Measurements from ENCODE around the gene FGD3.

The FGD3 gene

GRCh38 chr9:93035106-93035660 lies 87.9 kb downstream of the FGD3 start:
- Histone ChIP-seq H3K9ac (ENCODE audit: insufficient read length, low read depth) (peak overlapping the region; percentile 26), H3K4me3 (ENCODE audit: insufficient read length, low read depth) (no peak overlapping the region), H3K4me1 (ENCODE audit: insufficient read depth, insufficient read length) (peaks cover 21% of the 10 kb centered on the region), H3K9me3 (ENCODE audit: insufficient read depth, low read length) (no peaks in the 10 kb centered on the region), H3K27me3 (ENCODE audit: insufficient read depth, insufficient read length) (no peaks in the 10 kb centered on the region), H3K36me3 (ENCODE audit: insufficient read depth, insufficient read length, low read length) (no peaks in the 10 kb centered on the region)
- no peak for TF ChIP-seq ZNF274 (IDR thresholded peaks at IDR 0.05; ENCODE audit: low read depth, low read length)
- TF ChIP-seq SUZ12 (IDR thresholded peaks at IDR 0.05; ENCODE audit: extremely low read depth, insufficient read depth, insufficient read length) = no peak
- no peak for TF ChIP-seq YY1 (IDR thresholded peaks at IDR 0.05; ENCODE audit: insufficient read depth, insufficient read length)
- no peak for DNase-seq (ENCODE audit: low read depth, low spot score)

DNA sequence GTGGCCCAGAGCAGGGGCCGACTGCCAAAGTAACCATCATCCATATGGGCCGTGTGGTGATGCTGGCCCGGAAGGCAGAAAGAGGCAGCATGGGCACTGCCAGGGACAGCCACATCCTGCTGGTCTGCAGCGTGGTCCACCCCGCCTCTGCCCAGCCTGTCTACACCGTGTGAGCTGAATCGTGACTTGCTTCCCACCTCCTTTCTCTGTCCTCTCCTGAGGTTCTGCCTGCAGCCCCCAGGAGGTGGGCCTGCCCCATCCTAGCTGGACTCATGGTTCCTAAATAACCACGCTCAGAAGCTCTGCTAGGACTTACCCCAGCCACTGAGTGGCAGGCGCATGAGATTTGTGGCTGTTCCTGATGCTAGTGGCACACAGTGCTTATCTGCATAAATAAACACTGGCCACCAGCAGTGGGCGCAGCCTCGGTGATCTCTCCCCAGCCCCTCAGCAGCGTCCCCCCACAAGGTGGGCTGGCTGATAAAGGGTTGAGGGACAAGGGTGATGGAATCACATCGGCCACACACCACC lies 88.6 kb downstream of the FGD3 start:
- Histone ChIP-seq H3K27me3 (ENCODE audit: insufficient read depth, insufficient read length) (no peaks in the 10 kb centered on the region), H3K4me3 (ENCODE audit: insufficient read length, low read depth) (no peak overlapping the region), H3K36me3 (ENCODE audit: insufficient read depth, insufficient read length, low read length) (no peaks in the 10 kb centered on the region), H3K9ac (ENCODE audit: insufficient read length, low read depth) (no peak overlapping the region), H3K9me3 (ENCODE audit: insufficient read depth, low read length) (no peaks in the 10 kb centered on the region), H3K4me1 (ENCODE audit: insufficient read depth, insufficient read length) (peaks cover 21% of the 10 kb centered on the region)
- TF ChIP-seq YY1 (IDR thresholded peaks at IDR 0.05; ENCODE audit: insufficient read depth, insufficient read length) (no peak), SUZ12 (IDR thresholded peaks at IDR 0.05; ENCODE audit: extremely low read depth, insufficient read depth, insufficient read length) (no peak), ZNF274 (IDR thresholded peaks at IDR 0.05; ENCODE audit: low read depth, low read length) (no peak)
- DNase-seq (ENCODE audit: low read depth, low spot score) = no peak

DNA sequence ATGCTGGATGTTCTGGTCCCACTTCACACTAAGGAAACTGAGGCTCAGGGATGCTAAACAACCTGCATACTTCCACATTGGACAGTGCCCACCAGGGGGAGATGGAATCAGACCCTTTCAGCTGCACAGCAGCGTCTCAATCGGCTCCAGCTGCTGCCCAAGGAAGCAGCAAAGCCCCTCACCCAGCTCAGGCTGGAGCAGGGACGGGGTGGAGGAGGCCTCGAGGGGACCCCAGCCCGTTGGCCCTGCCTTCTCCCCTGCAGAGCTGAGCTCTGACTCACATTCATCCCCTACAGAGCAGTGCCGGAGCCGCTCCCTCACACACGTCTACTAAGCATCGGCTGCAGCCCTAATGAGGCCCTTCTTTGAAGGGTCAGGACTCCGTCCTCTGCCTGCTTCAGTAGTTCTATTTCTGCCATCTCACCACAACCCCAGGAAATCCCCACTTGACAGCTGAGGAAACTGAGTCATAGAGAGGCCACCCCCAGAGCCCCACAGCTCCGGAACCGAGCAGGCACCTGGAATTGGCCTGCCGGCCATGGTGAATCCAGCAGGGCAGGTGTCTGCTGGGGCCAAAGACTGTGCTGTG lies 89.7 kb downstream of the FGD3 start:
- Histone ChIP-seq H3K9me3 (ENCODE audit: insufficient read depth, low read length) (no peaks in the 10 kb centered on the region), H3K4me1 (ENCODE audit: insufficient read depth, insufficient read length) (peaks cover 21% of the 10 kb centered on the region), H3K27me3 (ENCODE audit: insufficient read depth, insufficient read length) (no peaks in the 10 kb centered on the region), H3K4me3 (ENCODE audit: insufficient read length, low read depth) (no peak overlapping the region), H3K36me3 (ENCODE audit: insufficient read depth, insufficient read length, low read length) (no peaks in the 10 kb centered on the region), H3K9ac (ENCODE audit: insufficient read length, low read depth) (peak overlapping the region; percentile 62)
- no peak for TF ChIP-seq SUZ12 (IDR thresholded peaks at IDR 0.05; ENCODE audit: extremely low read depth, insufficient read depth, insufficient read length)
- no peak for TF ChIP-seq ZNF274 (IDR thresholded peaks at IDR 0.05; ENCODE audit: low read depth, low read length)
- TF ChIP-seq YY1 (IDR thresholded peaks at IDR 0.05; ENCODE audit: insufficient read depth, insufficient read length) = no peak
- no peak for DNase-seq (ENCODE audit: low read depth, low spot score)

GRCh38 chr9:93037476-93037971 lies 90.2 kb downstream of the FGD3 start:
- Histone ChIP-seq H3K36me3 (ENCODE audit: insufficient read depth, insufficient read length, low read length) (no peaks in the 10 kb centered on the region), H3K4me3 (ENCODE audit: insufficient read length, low read depth) (no peak overlapping the region), H3K4me1 (ENCODE audit: insufficient read depth, insufficient read length) (peaks cover 21% of the 10 kb centered on the region), H3K27me3 (ENCODE audit: insufficient read depth, insufficient read length) (no peaks in the 10 kb centered on the region), H3K9me3 (ENCODE audit: insufficient read depth, low read length) (no peaks in the 10 kb centered on the region), H3K9ac (ENCODE audit: insufficient read length, low read depth) (peak overlapping the region; percentile 62)
- TF ChIP-seq YY1 (IDR thresholded peaks at IDR 0.05; ENCODE audit: insufficient read depth, insufficient read length) = no peak
- no peak for TF ChIP-seq SUZ12 (IDR thresholded peaks at IDR 0.05; ENCODE audit: extremely low read depth, insufficient read depth, insufficient read length)
- TF ChIP-seq ZNF274 (IDR thresholded peaks at IDR 0.05; ENCODE audit: low read depth, low read length) = no peak
- DNase-seq (ENCODE audit: low read depth, low spot score) = no peak

DNA sequence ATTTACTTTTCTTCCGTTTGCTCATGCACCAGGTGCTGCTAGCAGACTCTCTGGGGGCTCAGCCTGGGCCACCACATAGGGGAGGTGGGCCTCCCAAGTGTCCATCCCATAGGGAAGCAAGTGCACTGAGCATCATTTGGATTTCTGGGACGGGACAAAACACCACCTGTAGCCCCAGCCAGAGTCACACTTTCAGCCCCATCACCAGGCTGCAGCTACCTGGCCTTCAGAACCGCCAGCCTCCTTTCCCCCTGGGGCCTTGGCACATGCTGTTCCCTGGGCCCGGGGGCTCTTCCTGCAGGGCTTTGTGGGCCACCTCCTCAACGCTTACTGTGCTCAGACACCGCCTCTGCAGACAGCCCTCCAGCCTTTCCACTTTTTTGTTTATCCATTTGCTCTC lies 91.6 kb downstream of the FGD3 start:
- Histone ChIP-seq H3K9ac (ENCODE audit: insufficient read length, low read depth) (no peak overlapping the region), H3K9me3 (ENCODE audit: insufficient read depth, low read length) (no peaks in the 10 kb centered on the region), H3K4me1 (ENCODE audit: insufficient read depth, insufficient read length) (peaks cover 21% of the 10 kb centered on the region), H3K36me3 (ENCODE audit: insufficient read depth, insufficient read length, low read length) (no peaks in the 10 kb centered on the region), H3K27me3 (ENCODE audit: insufficient read depth, insufficient read length) (no peaks in the 10 kb centered on the region), H3K4me3 (ENCODE audit: insufficient read length, low read depth) (no peak overlapping the region)
- TF ChIP-seq SUZ12 (IDR thresholded peaks at IDR 0.05; ENCODE audit: extremely low read depth, insufficient read depth, insufficient read length) = no peak
- no peak for TF ChIP-seq ZNF274 (IDR thresholded peaks at IDR 0.05; ENCODE audit: low read depth, low read length)
- no peak for TF ChIP-seq YY1 (IDR thresholded peaks at IDR 0.05; ENCODE audit: insufficient read depth, insufficient read length)
- no peak for DNase-seq (ENCODE audit: low read depth, low spot score)

- no peak for TF ChIP-seq ZNF274 (IDR thresholded peaks at IDR 0.05; ENCODE audit: low read depth, low read length)
- TF ChIP-seq SUZ12 (IDR thresholded peaks at IDR 0.05; ENCODE audit: extremely low read depth, insufficient read depth, insufficient read length) = no peak
- no peak for TF ChIP-seq YY1 (IDR thresholded peaks at IDR 0.05; ENCODE audit: insufficient read depth, insufficient read length)
- H3K4me1 ChIP-seq (ENCODE audit: insufficient read depth, insufficient read length) = peaks cover 20% of the 10 kb centered on the region
Measured at GRCh38 chr9:93039456-93039855, 92.1 kb downstream of the FGD3 start.

GRCh38 chr9:93039976-93040375 lies 92.7 kb downstream of the FGD3 start:
- Histone ChIP-seq H3K4me3 (ENCODE audit: insufficient read length, low read depth) (no peak overlapping the region), H3K9ac (ENCODE audit: insufficient read length, low read depth) (no peak overlapping the region), H3K36me3 (ENCODE audit: insufficient read depth, insufficient read length, low read length) (no peaks in the 10 kb centered on the region), H3K27me3 (ENCODE audit: insufficient read depth, insufficient read length) (no peaks in the 10 kb centered on the region), H3K4me1 (ENCODE audit: insufficient read depth, insufficient read length) (peaks cover 18% of the 10 kb centered on the region), H3K9me3 (ENCODE audit: insufficient read depth, low read length) (no peaks in the 10 kb centered on the region)
- TF ChIP-seq YY1 (IDR thresholded peaks at IDR 0.05; ENCODE audit: insufficient read depth, insufficient read length) (no peak), ZNF274 (IDR thresholded peaks at IDR 0.05; ENCODE audit: low read depth, low read length) (no peak)
- no peak for DNase-seq (ENCODE audit: low read depth, low spot score)

More at GRCh38 chr9:93039456-93039855, 92.1 kb downstream of the FGD3 start:
- no peak for DNase-seq (ENCODE audit: low read depth, low spot score)
- Histone ChIP-seq H3K9me3 (ENCODE audit: insufficient read depth, low read length) (no peaks in the 10 kb centered on the region), H3K4me3 (ENCODE audit: insufficient read length, low read depth) (no peak overlapping the region), H3K9ac (ENCODE audit: insufficient read length, low read depth) (no peak overlapping the region), H3K36me3 (ENCODE audit: insufficient read depth, insufficient read length, low read length) (no peaks in the 10 kb centered on the region), H3K27me3 (ENCODE audit: insufficient read depth, insufficient read length) (no peaks in the 10 kb centered on the region)
